SK-N-MC (cell line): Measurements from ENCODE around the gene ATP6V0A1.

Source experiments
- EZH2 ChIP-seq: fragments of 200-600 bp; sonication (generic); IDR thresholded peaks from one replicate; pipeline ENCODE4 v1.6.1; 2017; ENCODE audit warnings: antibody characterized with exemption
- POLR2AphosphoS5 ChIP-seq: IDR thresholded peaks from 2 replicates; pipeline ENCODE4 v1.6.1; 2012; ENCODE audit warnings: mild to moderate bottlenecking, low read depth, low read length, borderline replicate concordance

DNA sequence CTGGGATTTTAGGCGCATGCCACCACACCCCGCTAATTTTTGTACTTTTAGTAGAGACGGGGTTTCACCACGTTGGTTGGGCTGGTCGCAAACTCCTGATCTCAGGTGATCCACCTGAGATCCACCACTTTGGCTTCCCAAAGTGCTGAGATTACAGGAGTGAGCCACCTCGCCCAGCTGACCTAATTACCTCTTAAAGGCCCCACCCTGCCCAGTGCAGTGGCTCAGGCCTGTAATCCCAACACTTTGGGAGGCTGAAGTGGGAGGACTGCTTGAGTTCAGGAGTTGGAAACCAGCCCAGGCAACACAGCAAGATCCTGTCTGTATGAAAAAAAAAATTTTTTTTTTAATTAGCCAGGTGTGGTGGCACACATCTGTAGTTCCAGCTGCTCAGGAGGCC lies 100.4 kb downstream of the ATP6V0A1 start:
- TF ChIP-seq POLR2AphosphoS5 (no peak), EZH2 (no peak)
